OCI-LY1 (cell line): Measurements from ENCODE around the gene ACR.

Experiments
- H2AFZ ChIP-seq: fragments of 200-600 bp; sonication (generic), shearing (Covaris generic); 2 replicates; pipeline ENCODE4 v1.6.0; 2014; ENCODE audit warnings: antibody characterized with exemption, mild to moderate bottlenecking, low read length
- H3F3A ChIP-seq: fragments of 200-600 bp; sonication (generic), shearing (Covaris generic); 2 replicates; pipeline ENCODE4 v1.6.0; 2014; ENCODE audit warnings: mild to moderate bottlenecking, antibody characterized with exemption, low read length, moderate library complexity; ENCODE audit not compliant: insufficient read depth
- H3K27ac ChIP-seq: fragments of 200-600 bp; sonication (generic); 2 replicates; pipeline ENCODE4 v1.5.1; 2014; ENCODE audit warnings: low read length, mixed run types, mild to moderate bottlenecking, low read depth; ENCODE audit not compliant: poor library complexity, severe bottlenecking
- H3K27me3 ChIP-seq: fragments of 200-600 bp; sonication (generic); 2 replicates; pipeline ENCODE4 v1.6.0; 2014; ENCODE audit warnings: antibody characterized with exemption, mild to moderate bottlenecking, low read length, moderate library complexity; ENCODE audit not compliant: insufficient read depth
- H3K36me3 ChIP-seq: fragments of 200-600 bp; sonication (generic); 2 replicates; pipeline ENCODE4 v1.6.1; 2014; ENCODE audit warnings: mild to moderate bottlenecking, antibody characterized with exemption, low read length, moderate library complexity, mixed read lengths; ENCODE audit not compliant: insufficient read depth
- H3K4me1 ChIP-seq: fragments of 200-600 bp; sonication (generic); 2 replicates; pipeline ENCODE4 v1.5.1; 2014; ENCODE audit warnings: mild to moderate bottlenecking, low read length, moderate library complexity; ENCODE audit not compliant: insufficient read depth, severe bottlenecking
- H3K4me2 ChIP-seq: fragments of 200-600 bp; sonication (generic), shearing (Covaris generic); 2 replicates; pipeline ENCODE4 v1.6.1; 2014; ENCODE audit warnings: low read length
- H3K4me3 ChIP-seq: fragments of 200-600 bp; sonication (generic); 2 replicates; pipeline ENCODE4 v1.5.1; 2014; ENCODE audit warnings: low read length, low read depth, mild to moderate bottlenecking, mixed read lengths; ENCODE audit not compliant: poor library complexity, severe bottlenecking
- H3K79me2 ChIP-seq: fragments of 200-600 bp; shearing (Covaris generic); 2 replicates; pipeline ENCODE4 v1.6.1; 2016; ENCODE audit warnings: mixed run types, low read length, mixed read lengths; ENCODE audit not compliant: insufficient read depth
- H3K9ac ChIP-seq: fragments of 200-600 bp; sonication (generic), shearing (Covaris generic); 2 replicates; pipeline ENCODE4 v1.6.1; 2014; ENCODE audit warnings: mild to moderate bottlenecking, low read length, mixed read lengths
- H3K9me2 ChIP-seq: fragments of 200-600 bp; sonication (generic), shearing (Covaris generic); 2 replicates; pipeline ENCODE4 v1.6.1; 2014; ENCODE audit warnings: low read depth, mild to moderate bottlenecking, low read length, mixed read lengths
- H3K9me3 ChIP-seq: fragments of 200-600 bp; shearing (Covaris generic); 2 replicates; pipeline ENCODE4 v1.6.1; 2014; ENCODE audit warnings: low read length, mixed read lengths
- H4K20me1 ChIP-seq: fragments of 200-600 bp; sonication (generic), shearing (Covaris generic); 2 replicates; pipeline ENCODE4 v1.6.0; 2016; ENCODE audit warnings: mild to moderate bottlenecking, low read length; ENCODE audit not compliant: insufficient read depth
- CTCF ChIP-seq: fragments of 200-600 bp; sonication (generic), shearing (Covaris generic); IDR thresholded peaks from 2 replicates; pipeline ENCODE4 v1.5.1; 2017; ENCODE audit warnings: mild to moderate bottlenecking, antibody characterized with exemption, low read length, moderate library complexity, mixed read lengths
- EZH2 ChIP-seq: fragments of 200-600 bp; sonication (generic), shearing (Covaris generic); IDR thresholded peaks from 2 replicates; pipeline ENCODE4 v1.8.0; 2017; ENCODE audit warnings: borderline replicate concordance, mixed run types, mild to moderate bottlenecking, antibody characterized with exemption, low read length, moderate library complexity, mixed read lengths

Gene ACR

GRCh38 chr22:50735739-50736030, 2.3 kb upstream of the ACR start:
- H2AFZ ChIP-seq: no peak overlapping the region
- no peak overlapping the region for H3K9ac ChIP-seq
- H3F3A ChIP-seq: no peaks in the 10 kb centered on the region
- H3K4me2 ChIP-seq: no peak overlapping the region
- peaks cover 10% of the 10 kb centered on the region for H3K4me1 ChIP-seq
- H3K9me2 ChIP-seq: no peaks in the 10 kb centered on the region
- H3K27me3 ChIP-seq: no peaks in the 10 kb centered on the region; the same call in 1 of the 2 replicates
- no peaks in the 10 kb centered on the region for H3K36me3 ChIP-seq
- no peak overlapping the region for H3K27ac ChIP-seq
- H4K20me1 ChIP-seq: no peaks in the 10 kb centered on the region
- H3K4me3 ChIP-seq: no peak overlapping the region
- no peaks in the 10 kb centered on the region for H3K9me3 ChIP-seq
- TF ChIP-seq EZH2 (no peak), CTCF (no peak)
- no peaks in the 10 kb centered on the region for H3K79me2 ChIP-seq

- H3K36me3 ChIP-seq: no peaks in the 10 kb centered on the region
- H3K79me2 ChIP-seq: no peaks in the 10 kb centered on the region
- H4K20me1 ChIP-seq: no peaks in the 10 kb centered on the region
- no peak overlapping the region for H3K9ac ChIP-seq
- H3K4me1 ChIP-seq: no peaks in the 10 kb centered on the region
- TF ChIP-seq EZH2 (no peak), CTCF (no peak)
- no peak overlapping the region for H2AFZ ChIP-seq
- H3K4me2 ChIP-seq: no peak overlapping the region
- no peak overlapping the region for H3K27ac ChIP-seq
- no peaks in the 10 kb centered on the region for H3K9me2 ChIP-seq
- no peaks in the 10 kb centered on the region; the same call in 1 of the 2 replicates for H3K27me3 ChIP-seq
- H3K4me3 ChIP-seq: no peak overlapping the region
- H3F3A ChIP-seq: no peaks in the 10 kb centered on the region
- no peaks in the 10 kb centered on the region for H3K9me3 ChIP-seq
Measured at GRCh38 chr22:50738649-50739227, 734 bp downstream of the ACR start.

GRCh38 chr22:50739279-50739691, 1.3 kb downstream of the ACR start:
- Histone ChIP-seq H2AFZ (no peak overlapping the region), H3K9me2 (no peaks in the 10 kb centered on the region), H3K9me3 (no peaks in the 10 kb centered on the region), H3K4me3 (no peak overlapping the region), H3K4me1 (no peaks in the 10 kb centered on the region), H3K79me2 (no peaks in the 10 kb centered on the region), H3K36me3 (no peaks in the 10 kb centered on the region), H3K4me2 (no peak overlapping the region), H3F3A (no peaks in the 10 kb centered on the region), H3K27me3 (no peaks in the 10 kb centered on the region; the same call in 1 of the 2 replicates), H4K20me1 (no peaks in the 10 kb centered on the region), H3K9ac (no peak overlapping the region), H3K27ac (no peak overlapping the region)
- TF ChIP-seq CTCF (no peak), EZH2 (no peak)
